GM19324 (cell line): ENCODE measurements around the gene FRMPD3.

Experiments used
- ATAC-seq: cut with Tn5 transposase; IDR thresholded peaks from one replicate; pipeline ENCODE4 v1.9.1; 2021; ENCODE audit warnings: mild to moderate bottlenecking, moderate library complexity; ENCODE audit not compliant: unreplicated experiment, low FRiP score

Gene FRMPD3

DNA sequence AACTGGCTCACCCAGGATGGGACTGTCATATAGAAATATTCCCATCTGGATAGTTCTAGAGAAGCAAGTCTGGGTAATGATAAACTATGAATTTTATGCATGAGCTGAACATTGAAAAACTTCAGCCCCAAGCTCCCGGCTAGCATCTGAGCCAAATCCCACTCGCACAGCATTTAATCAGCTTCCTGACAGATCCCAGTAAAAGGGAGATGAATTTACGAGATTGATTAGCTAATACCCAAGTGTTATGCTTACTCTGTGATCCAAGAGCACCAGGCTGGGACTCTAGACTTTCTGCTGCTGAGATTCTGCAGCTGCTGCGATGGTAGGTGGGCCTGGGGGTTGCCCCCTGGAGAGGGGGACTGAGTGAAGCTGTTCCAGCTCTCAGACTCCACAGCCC lies 28.0 kb downstream of the FRMPD3 start:
- ATAC-seq = no peak

DNA sequence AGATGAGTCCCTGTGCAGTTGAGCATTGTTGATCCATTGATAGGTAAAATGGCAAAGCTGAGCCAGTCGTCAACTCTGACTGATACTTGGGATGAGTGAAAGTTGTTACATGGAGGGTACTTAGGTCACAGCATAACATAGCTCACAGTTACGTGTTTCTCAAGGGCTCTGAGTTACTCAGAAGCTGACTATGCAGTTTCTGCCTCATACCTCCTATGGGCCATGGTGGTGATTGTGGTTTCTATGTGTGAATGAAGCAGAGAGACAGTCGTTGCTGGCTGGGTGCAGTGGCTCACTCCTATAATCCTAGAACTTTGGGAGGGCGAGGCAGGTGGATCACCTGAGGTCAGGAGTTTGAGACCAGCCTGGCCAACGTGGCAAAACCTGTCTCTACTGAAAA lies 30.8 kb downstream of the FRMPD3 start:
- no peak for ATAC-seq

DNA sequence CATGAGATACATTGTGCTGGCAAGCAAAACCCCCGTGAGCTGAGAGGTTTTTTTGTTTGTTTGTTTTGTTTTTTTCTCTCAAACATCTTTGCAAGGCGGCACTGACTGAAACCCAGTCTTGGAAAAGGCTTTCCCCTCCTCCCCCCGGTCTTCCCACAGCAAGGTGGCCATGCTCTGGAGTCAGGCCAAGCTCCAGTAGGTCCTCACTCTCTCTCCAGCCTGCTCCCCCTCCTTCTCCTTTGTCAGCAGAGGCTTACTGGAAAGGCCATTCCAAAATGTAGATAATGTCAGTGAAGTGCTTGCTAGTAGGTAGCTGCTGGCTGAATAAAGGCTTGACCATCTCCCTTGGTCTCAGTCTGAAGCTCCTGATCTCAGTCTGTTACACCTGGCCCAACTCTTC lies 32.6 kb downstream of the FRMPD3 start:
- no peak for ATAC-seq

DNA sequence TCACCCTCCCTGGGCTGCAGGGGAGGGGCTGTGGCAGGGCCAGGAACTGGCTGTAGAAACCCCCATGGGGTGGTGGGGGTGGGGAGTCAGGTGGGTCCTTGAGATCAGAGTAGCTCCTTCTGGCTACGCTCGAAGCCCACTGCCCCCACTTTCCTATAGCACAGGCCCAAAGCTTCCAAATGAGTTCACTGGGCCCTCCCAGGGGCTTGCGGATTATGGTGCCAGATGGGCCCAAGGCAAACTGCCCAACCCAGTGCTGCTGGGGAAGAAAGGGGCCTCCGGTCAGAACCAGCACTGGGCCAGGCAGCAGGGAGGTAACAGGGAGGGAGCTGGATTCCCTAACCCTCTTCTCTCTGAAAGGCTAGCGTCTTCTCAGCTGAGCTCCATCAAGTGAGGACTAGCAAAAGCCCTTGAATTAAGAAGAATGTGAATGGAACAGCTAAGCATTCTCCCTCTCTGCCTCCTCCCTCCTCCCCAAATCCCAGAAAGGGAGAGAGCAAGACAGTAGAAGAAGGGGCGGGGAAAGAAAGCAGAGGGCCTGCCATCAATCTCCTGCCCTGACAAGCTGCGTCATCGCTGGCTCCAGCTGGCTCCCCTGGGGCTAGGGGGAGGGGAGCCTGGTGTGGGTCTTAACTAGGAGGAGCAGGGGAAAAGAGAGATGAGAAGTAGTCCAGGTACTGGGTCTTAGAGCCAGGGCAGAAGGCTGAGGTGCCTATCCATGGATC lies 34.7 kb downstream of the FRMPD3 start:
- ATAC-seq = no peak

DNA sequence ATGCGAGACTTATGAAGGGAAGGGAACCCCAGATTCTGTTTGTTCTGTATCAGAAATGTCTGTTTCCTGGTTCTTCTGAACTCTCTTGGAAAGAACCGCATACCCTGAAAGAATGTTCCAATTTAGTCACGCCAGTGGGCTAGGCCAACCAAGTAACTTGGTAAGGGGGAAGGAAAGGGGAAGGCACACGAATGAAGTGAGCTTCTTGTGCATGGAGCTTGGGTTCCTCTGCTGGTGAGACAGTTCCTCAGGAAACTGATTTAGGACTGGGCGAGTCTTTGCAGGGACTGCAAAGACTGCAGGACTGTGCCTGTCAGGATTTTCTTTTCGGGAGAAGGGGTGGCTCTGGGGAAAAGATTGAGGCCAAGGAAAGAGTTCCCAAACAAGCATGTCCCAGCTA lies 35.6 kb downstream of the FRMPD3 start:
- ATAC-seq = no peak

DNA sequence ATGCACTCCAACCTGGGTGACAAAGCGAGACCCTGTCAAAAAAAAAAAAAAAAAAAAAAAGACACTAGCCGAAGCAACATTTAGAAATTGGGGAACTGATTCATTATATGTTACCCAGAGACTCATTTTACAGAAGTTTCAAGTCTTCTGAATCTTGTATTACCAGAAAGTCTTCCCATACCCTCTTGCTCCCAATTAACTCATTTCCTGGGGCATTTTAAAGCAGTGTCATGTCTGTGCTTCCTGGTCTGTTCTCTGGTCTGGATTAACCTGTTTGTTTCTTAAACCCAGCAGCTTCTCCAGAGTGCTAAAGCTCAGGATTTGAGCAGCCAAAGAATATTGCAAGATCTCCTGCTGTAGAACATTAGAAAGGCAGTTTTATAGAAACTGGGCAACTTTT lies 43.7 kb downstream of the FRMPD3 start:
- ATAC-seq = no peak

DNA sequence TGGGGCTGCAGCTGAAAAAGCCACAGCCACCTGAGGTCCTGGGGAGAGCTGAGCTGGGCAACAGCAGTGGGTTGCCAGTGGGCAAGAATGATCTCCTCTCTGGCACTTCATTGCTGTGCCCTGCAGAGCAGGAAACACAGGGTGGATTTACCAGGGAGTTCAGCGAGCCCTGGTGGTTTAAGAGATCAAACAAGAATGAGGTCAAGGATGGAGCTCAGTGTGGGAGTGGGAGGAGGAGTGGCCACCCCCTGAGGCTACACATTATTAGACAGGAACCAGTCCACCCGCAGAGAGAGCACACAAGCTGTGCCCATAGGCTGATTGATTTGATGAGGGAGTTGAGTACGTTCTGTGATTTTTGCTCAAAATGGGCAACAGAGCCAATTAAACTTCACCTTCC lies 47.3 kb downstream of the FRMPD3 start:
- no peak for ATAC-seq
